CD1c-positive myeloid dendritic cell (primary cell): Measurements from ENCODE around the gene FMNL3.
"Not testable (repeated sequence)": the region's sequence is repeated elsewhere in the genome, so short reads cannot be mapped to it uniquely, and the experiment has no call there.

Experiments
- DNase-seq: peaks from one replicate; pipeline ENCODE4 v3.0.0-alpha.2; 2016; ENCODE audit errors: extremely low spot score

FMNL3 gene

DNA sequence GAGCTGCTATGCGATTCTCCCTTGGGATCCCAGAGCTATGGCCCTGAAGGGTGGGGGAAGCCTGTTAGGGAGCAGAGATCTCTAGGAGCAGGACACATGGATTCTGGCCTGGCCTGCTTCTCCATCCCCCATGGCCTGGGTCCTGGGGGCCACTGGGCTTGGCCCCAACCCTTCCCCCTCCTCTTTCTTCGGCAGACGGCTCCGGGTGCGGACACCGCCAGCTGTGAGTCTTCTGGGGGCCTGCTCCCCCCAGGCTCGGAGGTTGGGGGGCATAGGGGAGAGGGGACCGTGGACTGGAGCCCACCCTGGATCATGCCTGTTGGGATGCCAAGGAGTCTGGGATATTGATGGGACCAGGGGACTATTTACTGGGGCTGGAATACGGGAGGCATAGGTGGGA lies 74.8 kb downstream of the FMNL3 start:
- no peak for DNase-seq

GRCh38 chr12:49631336-49631907 lies 75.8 kb downstream of the FMNL3 start:
- no peak for DNase-seq

- DNase-seq: no peak
Observed at GRCh38 chr12:49627752-49628360, 79.3 kb downstream of the FMNL3 start.

GRCh38 chr12:49626836-49627235 lies 80.4 kb downstream of the FMNL3 start:
- DNase-seq: no peak

- peak; percentile 10 for DNase-seq
Observed at GRCh38 chr12:49626169-49626835, 80.9 kb downstream of the FMNL3 start.

DNA sequence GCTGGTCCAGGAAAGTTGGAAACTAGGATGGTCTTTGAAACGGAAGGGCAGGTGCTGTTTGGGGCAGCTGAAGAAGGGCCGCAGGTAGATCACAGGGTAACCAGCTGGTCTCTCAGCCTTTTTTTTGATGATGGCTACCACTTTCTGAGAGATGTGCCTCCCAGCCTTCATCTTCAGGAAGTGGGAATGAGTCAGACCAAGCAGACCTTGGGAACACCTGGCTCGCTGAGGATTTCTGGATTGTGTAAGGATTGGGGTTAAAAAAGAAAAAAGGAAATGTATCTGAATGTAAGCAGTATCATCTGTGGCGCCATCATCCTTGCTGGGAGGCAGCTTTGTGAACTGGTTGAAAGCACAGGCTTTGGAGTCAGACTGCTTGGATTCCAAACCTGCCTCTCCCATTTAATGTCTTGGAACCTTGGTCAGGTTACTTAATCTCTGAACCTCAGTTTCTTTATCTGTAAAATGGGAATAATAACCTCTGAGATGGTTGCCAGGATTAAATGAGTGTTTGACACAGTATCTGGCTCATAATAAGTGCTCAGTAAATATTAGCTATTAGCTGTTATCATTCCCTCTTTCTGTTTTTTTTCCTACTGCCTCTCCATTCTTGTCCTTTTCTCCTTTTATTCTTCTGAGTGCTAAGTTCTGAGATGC lies 82.2 kb downstream of the FMNL3 start:
- peak; percentile 5 for DNase-seq

GRCh38 chr12:49623142-49623904 lies 83.9 kb downstream of the FMNL3 start, which contains the start of gene PRPF40B:
Gene PRPF40B (plus strand): TSS chr12:49623561. CDS start chr12:49623591, 30 bp downstream.
- peak; percentile 89 for DNase-seq

DNA sequence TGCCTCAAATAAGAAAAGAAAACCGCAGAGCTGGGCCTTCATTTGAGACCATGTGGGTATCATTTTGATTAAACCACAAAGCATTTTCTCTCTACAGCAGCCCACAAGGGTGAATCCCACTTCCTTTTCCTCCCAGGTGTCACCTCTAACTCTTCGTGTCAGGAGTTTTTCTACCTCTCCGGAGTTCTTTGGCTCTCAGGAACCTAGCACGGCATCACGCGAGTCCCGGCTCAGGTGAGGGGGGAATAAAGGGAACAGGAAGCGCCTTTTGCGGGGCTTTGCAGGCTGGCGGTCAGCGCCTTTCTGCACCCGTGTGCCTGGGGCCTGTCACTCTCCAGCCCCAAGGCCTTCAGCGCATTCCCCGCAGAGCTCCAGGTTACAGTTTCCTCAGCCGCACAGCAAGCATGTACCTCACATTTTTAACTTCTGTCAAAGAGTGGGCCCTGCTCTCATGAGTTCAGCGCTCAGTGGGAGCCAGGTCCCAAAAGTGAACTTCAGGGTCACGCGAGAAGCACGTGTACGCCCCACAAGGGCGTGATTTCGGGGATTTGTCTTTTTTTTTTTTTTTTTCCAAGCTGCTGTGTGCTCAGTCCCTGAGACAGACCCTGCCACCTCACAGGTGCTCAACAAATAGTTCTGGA lies 84.6 kb downstream of the FMNL3 start:
- DNase-seq: peak; percentile 49

DNA sequence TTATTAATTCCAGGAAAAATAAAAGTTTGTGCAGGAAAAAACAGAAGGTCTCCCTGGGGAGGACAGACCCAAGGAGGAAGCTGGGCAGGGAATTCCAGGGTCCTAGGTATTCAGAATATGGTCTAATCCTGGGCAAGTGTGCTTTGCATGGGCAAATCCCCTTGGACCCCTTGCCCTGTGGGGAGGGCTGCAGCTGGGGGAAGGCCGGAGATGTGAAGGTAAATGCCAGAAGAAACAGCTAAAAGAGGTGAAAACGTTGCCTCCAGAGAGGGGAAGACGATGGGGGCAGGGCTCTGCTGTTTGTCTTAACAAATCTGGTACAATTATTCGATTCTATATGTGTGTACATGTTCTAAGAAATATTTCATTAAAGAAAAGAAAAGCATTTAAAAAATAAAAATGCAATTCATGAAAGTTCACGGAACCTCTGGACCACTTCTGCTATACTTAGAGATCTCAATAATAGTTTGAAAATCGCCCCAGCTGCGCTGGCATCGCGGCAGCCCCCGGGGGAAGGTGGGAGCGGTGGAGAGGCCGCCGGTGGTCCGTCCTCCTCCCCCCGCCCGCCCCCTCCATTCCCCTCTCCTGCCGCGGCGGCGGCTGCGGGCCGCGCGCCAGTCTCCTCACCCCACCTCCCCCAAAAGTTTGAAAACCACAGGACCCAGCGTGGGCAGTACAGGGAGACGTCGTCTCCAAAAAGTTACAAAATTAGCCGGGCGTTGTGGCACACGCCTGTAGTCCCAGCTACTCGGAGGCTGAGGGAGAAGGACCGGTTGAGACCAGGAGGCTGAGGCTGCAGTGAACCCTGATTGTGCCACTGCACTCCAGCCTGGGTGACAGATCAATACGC lies 85.3 kb downstream of the FMNL3 start:
- DNase-seq: no peak

- DNase-seq: no peak
Observed at GRCh38 chr12:49619286-49619685, 87.9 kb downstream of the FMNL3 start.

- DNase-seq: no peak
Observed at GRCh38 chr12:49618576-49618975, 88.6 kb downstream of the FMNL3 start.

DNA sequence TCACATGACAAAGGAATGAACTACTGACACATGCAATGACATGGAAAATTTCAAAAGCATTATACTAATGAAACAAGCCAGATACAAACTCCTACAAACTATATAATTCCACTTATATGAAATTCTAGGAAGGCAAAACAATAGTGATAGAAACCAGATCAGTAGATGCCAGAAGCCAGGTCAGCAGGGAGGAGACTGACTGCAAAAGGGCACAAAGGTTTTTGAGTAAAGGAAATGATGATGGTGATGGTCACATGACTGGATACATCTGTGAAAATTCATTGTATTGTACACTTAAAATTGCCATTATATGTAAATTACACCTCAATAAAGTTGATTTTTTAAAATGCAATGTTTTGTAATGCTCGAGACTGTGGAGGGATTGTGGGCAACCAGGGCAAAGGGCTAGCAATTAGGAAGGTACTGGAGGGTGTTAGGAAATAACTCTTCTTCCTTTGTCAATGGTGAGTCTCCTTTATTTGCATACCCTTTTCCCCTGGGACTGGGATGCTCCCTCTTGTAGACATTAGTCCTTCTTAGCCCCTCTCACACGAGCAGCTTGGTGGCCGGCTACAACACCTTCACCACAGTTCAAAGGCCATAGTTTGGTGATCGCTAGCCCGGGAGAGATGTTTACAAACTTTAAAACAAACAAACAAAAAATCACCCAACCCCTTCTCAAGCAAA lies 90.5 kb downstream of the FMNL3 start:
- no peak for DNase-seq

GRCh38 chr12:49615725-49616124 lies 91.5 kb downstream of the FMNL3 start:
- DNase-seq: no peak

DNA sequence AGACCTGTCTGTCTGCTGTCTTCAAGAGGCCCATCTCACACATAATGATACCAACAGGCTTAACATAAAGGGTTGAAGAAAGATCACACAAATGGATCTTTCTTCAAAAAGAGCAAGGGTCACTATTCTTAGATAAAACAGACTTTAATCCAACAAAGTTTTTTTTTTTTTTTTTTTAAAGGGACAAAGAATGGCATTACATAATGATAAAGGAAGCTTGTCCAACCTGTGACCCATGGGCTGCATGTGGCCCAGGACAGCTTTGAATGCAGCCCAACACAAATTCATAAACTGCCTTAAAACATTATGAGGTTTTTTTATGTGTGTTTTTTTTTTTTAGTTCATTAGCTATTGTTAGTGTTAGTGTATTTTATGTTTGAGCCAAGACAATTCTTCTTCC lies 95.0 kb downstream of the FMNL3 start:
- no peak for DNase-seq

- DNase-seq: not testable (repeated sequence)
Observed at GRCh38 chr12:49610785-49611184, 96.4 kb downstream of the FMNL3 start.

DNA sequence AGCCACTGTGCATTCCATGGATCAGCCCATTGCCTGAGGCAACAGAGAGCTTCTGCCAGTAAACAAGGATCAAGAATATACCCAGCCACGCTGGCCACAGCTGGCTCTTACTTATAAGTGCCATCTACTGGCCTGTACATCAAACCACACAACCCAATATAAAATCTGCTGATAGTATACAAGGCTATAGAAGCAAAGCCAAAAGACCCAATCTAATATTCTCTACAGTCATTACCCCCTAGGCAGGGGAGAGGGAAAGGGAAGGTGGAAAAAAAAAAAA lies 97.4 kb downstream of the FMNL3 start:
- DNase-seq: no peak

DNA sequence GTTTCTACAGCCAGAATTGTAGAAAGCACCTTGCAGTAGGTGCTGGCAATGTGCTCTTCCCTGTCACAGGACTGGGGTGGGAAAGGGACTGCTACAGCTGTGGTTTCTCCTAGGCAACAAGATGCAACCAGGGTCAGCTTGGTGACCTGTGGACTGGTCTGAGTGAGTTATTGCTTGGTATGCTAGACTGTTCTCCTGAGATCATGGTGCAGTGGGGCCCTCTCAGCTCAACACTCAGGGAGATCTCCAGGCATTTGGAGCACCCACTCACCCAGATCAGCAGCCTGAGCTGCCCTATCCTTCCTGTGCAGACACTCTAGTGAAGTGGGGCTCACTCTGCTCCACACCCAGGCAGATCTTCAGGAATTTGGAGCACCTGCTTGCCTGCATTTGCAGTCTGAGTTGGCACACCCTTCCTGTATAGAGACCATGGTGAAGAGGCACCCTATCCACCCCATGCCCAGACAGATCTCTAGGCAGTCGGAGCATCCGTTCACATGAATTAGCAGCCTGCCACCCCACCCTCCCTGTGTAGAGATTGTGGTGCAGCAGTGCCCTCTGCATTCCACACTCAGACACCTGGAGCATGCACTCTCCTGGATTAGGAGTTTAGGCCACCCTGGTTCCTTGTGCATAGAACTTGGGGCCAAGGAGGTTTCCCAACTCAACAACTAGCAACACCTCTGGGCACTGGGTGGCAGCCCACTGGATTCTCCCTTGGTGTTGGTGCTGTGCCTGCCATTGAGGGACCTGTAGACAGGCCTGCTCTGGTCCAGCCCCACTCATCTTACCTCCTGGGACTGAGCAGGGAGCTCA lies 97.9 kb downstream of the FMNL3 start:
- DNase-seq: no peak

- DNase-seq: not testable (repeated sequence)
Observed at GRCh38 chr12:49605539-49605938, 101.7 kb downstream of the FMNL3 start, which contains the start of gene FAM186B. Gene FAM186B (minus strand): TSS chr12:49605639. CDS start chr12:49605477, 162 bp downstream.

DNA sequence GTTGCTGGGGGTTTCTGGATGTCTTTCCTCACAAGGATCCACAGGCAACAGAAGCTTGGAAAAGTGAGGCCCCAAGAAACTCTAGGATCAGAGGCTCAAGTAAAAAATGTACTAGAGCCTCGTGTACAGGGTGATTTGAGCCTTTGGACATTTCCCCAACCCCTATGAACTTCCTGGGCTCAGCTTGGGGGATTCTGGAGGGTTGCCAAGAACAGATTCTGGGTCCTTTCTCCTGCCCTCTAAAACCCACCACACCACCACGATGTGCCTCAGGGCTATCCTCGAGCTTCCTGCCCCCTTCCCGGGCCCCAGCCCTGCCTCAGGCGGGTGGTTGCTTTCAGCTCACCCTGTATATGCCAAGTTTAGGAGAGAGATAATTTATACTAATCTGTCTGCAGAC lies 102.3 kb downstream of the FMNL3 start:
- no peak for DNase-seq
